Ishikawa (cell line): ENCODE measurements around the gene EVI5.

Experiments
- CEBPB ChIP-seq: IDR thresholded peaks from 2 replicates; pipeline ENCODE4 v1.6.1; 2012
- EGR1 ChIP-seq: IDR thresholded peaks from 2 replicates; pipeline ENCODE4 v1.6.1; 2012
- EP300 ChIP-seq: IDR thresholded peaks from 2 replicates; pipeline ENCODE4 v1.6.1; 2012; ENCODE audit warnings: borderline replicate concordance
- FOXM1 ChIP-seq: IDR thresholded peaks from 2 replicates; pipeline ENCODE4 v1.6.1; 2012; ENCODE audit warnings: low read depth, borderline replicate concordance
- NFIC ChIP-seq: IDR thresholded peaks from 2 replicates; pipeline ENCODE4 v1.6.1; 2012
- RAD21 ChIP-seq: IDR thresholded peaks from 2 replicates; pipeline ENCODE4 v1.6.1; 2012; ENCODE audit warnings: low read depth

DNA sequence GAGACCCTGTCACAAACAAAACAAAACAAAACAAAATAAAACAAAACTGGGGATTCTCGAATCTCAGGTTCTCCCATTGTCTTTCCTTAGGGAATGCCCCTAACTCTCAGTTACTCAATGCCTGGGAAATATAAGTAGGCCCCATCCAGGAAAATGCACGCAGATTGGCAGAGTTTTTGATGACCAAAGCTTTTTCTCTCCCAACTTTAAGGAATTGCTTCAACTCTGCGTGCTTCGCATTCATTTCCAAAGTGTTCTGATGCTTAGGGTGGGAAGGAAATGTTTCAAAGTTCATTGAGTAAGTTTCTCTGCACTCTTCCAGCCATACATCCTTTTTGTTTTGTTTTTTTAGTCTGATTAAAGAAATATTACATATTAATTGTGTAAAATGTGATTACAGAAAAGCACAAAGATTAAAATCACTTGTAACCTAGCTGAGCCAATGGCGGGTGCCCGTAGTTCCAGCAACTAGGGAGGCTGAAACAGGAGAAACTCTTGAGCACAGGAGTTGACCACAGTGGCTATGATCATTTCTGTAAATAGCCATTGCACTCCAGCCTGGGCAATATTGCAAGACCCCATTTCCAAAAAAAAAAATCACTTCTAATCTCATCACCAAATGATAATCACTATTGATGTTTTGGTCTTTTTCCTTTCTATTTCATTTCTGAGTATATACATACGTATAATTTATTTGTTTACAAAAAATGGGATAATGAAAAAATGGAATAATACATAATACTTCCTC, 18.4 kb upstream of the EVI5 start:
- TF ChIP-seq CEBPB (no peak), EGR1 (no peak), EP300 (no peak), RAD21 (no peak), NFIC (no peak), FOXM1 (no peak)
